RWPE1 (cell line): ENCODE results near the gene ROS1.

Source experiments
- CTCF ChIA-PET: fragments of 350-600 bp; sonication (Branson Sonifier 250); formaldehyde crosslinking; extraction: SDS; loops from one replicate; lab custom pipeline; 2021; lab: Yijun Ruan, JAX
- POLR2A ChIA-PET: fragments of 400-600 bp; formaldehyde crosslinking; extraction: SDS; loops from one replicate; lab custom pipeline; 2020; ENCODE audit warnings: antibody characterized with exemption; ENCODE audit not compliant: low non-redundant PET; lab: Yijun Ruan, JAX
- DNase-seq: peaks from one replicate; pipeline ENCODE4 v3.0.0; 2012; ENCODE audit warnings: low spot score
- H3K27ac ChIP-seq: fragments of 450-650 bp; 2 replicates; pipeline ENCODE4 v1.5.1; 2017
- TF ChIP-seq, protein P1 (sequence below): fragments of 450-650 bp; conservative IDR thresholded peaks from 2 replicates; pipeline ENCODE4 v1.5.1; 2017; ENCODE audit warnings: low read depth, mild to moderate bottlenecking

ROS1 gene

GRCh38 chr6:117441824-117442264 is 16.1 kb upstream of the ROS1 start:
- DNase-seq, result peak; percentile 13
- TF ChIP-seq, protein P1, sequence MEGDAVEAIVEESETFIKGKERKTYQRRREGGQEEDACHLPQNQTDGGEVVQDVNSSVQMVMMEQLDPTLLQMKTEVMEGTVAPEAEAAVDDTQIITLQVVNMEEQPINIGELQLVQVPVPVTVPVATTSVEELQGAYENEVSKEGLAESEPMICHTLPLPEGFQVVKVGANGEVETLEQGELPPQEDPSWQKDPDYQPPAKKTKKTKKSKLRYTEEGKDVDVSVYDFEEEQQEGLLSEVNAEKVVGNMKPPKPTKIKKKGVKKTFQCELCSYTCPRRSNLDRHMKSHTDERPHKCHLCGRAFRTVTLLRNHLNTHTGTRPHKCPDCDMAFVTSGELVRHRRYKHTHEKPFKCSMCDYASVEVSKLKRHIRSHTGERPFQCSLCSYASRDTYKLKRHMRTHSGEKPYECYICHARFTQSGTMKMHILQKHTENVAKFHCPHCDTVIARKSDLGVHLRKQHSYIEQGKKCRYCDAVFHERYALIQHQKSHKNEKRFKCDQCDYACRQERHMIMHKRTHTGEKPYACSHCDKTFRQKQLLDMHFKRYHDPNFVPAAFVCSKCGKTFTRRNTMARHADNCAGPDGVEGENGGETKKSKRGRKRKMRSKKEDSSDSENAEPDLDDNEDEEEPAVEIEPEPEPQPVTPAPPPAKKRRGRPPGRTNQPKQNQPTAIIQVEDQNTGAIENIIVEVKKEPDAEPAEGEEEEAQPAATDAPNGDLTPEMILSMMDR, result no peak
- H3K27ac ChIP-seq, result peak overlapping the region; percentile 87
- ChIA-PET POLR2A (no interaction called here), CTCF (interaction anchor here (0.6 kb wide), 1 partner anchor 14 kb away, joined by 3 read pairs; no protein-coding TSS in a partner anchor)

DNA sequence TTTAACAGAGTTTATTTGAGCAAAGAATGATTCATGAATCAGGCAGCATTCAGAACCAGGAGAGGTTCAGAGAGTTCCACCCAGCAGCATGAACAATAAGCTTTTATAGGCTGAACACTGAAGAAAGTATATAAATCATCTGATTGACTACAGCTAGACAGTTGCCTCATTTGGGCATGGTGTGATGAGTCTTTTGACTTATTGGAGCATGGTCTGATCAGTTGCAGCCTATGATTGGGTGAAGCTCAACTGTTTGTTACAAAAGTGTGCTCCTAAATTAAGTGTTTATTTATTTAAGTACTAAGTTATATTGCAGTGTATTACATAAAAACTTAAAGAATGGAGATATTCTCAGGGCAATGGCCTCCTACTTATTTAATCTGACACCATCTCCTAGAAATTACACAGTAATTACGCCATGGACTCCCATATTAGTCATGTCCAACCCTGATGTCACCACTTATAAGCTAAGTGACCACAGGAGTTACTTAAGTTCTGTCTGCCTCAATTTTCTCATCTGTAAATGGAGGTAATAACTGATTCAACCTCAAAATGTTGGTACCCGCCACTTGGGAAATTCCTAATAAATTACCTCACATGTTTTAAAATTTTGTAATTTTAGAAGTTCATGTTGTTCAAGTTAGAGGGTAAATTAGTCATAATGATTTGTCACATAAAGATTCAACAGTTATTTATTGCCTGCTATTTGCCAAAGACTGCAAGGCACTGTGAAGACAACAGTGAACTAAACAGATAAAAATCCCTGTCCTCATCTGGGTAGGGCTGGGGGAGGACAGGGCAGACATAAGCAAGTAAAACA is 15.2 kb upstream of the ROS1 start:
- ChIA-PET CTCF (interaction anchor here (0.5 kb wide), 2 partner anchors 109 to 560 kb away, joined by 3 read pairs; no protein-coding TSS in a partner anchor), POLR2A (interaction anchor here (0.7 kb wide), 2 partner anchors 38 to 994 kb away, joined by 4 to 6 read pairs; no protein-coding TSS in a partner anchor)
- DNase-seq, result peak; percentile 73
- H3K27ac ChIP-seq, result peak overlapping the region; percentile 96
- TF ChIP-seq, protein P1, result no peak

DNA sequence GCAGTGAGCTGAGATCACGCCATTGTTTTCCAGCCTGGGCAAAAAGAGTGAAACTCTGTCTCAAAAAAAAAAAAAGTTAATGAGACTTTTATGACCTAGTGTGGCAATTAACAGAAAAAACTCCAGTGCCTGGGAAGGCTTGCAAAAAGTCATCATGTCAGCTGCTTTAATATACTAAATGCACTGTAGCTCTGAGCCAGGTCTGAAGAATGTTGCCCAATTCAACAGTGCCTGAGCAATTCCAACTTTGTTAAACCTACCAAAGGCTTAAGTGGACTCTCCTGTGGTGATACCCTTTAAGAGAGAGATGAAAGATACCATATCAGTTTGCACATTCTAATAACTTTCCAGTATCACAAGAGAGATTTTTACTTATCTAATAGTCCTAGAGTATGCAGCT is 6.5 kb upstream of the ROS1 start:
- ChIA-PET CTCF (interaction anchor here (0.5 to 0.6 kb wide), 2 partner anchors 12 to 1119 kb away, joined by 3 to 7 read pairs; no protein-coding TSS in a partner anchor), POLR2A (no interaction called here)
- no peak overlapping the region for H3K27ac ChIP-seq
- DNase-seq, result no peak
- TF ChIP-seq, protein P1, result no peak

- no peak overlapping the region for H3K27ac ChIP-seq
- TF ChIP-seq, protein P1, result no peak
- ChIA-PET POLR2A (no interaction called here), CTCF (no interaction called here)
- no peak for DNase-seq
Measured at GRCh38 chr6:117423754-117424153, 2.0 kb downstream of the ROS1 start.

GRCh38 chr6:117418320-117418719 is 7.4 kb downstream of the ROS1 start:
- no peak for DNase-seq
- TF ChIP-seq, protein P1, result no peak
- H3K27ac ChIP-seq, result no peak overlapping the region
- POLR2A ChIA-PET, result no interaction called here
- CTCF ChIA-PET, result no interaction called here

DNA sequence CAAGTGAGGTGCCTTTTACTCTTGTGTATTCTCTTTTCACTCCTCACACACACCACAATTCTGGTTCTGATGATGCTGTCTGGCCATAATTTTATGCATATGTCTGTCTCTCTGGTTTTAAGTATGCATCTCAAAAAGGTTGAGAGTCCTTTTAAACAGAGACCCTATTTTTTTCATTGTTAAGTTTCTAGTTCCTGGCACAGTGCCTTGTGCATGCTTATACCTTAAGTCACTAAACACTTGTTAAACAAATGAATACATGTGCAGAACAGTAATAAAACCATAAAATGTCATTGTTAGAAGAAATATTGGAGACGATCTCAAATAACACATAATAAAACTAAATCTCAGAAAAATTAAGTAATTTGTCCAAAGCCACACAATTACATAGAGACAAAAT is 7.9 kb downstream of the ROS1 start:
- TF ChIP-seq, protein P1, result no peak
- ChIA-PET CTCF (no interaction called here), POLR2A (no interaction called here)
- no peak for DNase-seq
- no peak overlapping the region for H3K27ac ChIP-seq
